HG03521 (cell line): ENCODE measurements around the gene G6PC3.
A peak's percentile ranks its signal among the peaks of the same experiment; 100 is the strongest.
"Not testable (repeated sequence)": the region's sequence is repeated elsewhere in the genome, so short reads cannot be mapped to it uniquely, and the experiment has no call there.

Source experiments
- ATAC-seq: cut with Tn5 transposase; IDR thresholded peaks from one replicate; pipeline ENCODE4 v1.9.1; 2021; ENCODE audit warnings: mild to moderate bottlenecking, moderate library complexity; ENCODE audit not compliant: unreplicated experiment

G6PC3 gene

GRCh38 chr17:44070455-44071197 lies at the start of gene G6PC3:
Gene G6PC3, plus strand, starts transcription at chr17:44070735. Its CDS starts 231 bp downstream, at chr17:44070966.
- peak; percentile 69 for ATAC-seq

GRCh38 chr17:44021227-44021626 lies 49.3 kb upstream of the G6PC3 start:
- not testable (repeated sequence) for ATAC-seq

GRCh38 chr17:44022246-44022645 lies 48.3 kb upstream of the G6PC3 start:
- no peak for ATAC-seq

GRCh38 chr17:44023545-44024270 lies 46.8 kb upstream of the G6PC3 start:
- ATAC-seq = no peak

GRCh38 chr17:44024271-44024663 lies 46.3 kb upstream of the G6PC3 start:
- ATAC-seq = no peak

- ATAC-seq = no peak
Measured at GRCh38 chr17:44024853-44025252, 45.7 kb upstream of the G6PC3 start.

GRCh38 chr17:44029736-44030135 lies 40.8 kb upstream of the G6PC3 start:
- ATAC-seq = no peak

GRCh38 chr17:44030482-44030881 lies 40.1 kb upstream of the G6PC3 start:
- no peak for ATAC-seq

- no peak for ATAC-seq
Measured at GRCh38 chr17:44033861-44034408, 36.6 kb upstream of the G6PC3 start.

- ATAC-seq = not testable (repeated sequence)
Measured at GRCh38 chr17:44034688-44035087, 35.8 kb upstream of the G6PC3 start.

GRCh38 chr17:44037471-44037870 lies 33.1 kb upstream of the G6PC3 start:
- no peak for ATAC-seq

GRCh38 chr17:44038604-44039011 lies 31.9 kb upstream of the G6PC3 start:
- no peak for ATAC-seq

GRCh38 chr17:44039829-44040635 lies 30.5 kb upstream of the G6PC3 start:
- no peak for ATAC-seq

GRCh38 chr17:44043272-44043696 lies 27.3 kb upstream of the G6PC3 start:
- no peak for ATAC-seq

- no peak for ATAC-seq
Measured at GRCh38 chr17:44044071-44044470, 26.5 kb upstream of the G6PC3 start.

- no peak for ATAC-seq
Measured at GRCh38 chr17:44045486-44045885, 25.0 kb upstream of the G6PC3 start.

GRCh38 chr17:44046893-44047292 lies 23.6 kb upstream of the G6PC3 start:
- not testable (repeated sequence) for ATAC-seq

GRCh38 chr17:44049294-44050060 lies 21.1 kb upstream of the G6PC3 start:
- ATAC-seq = no peak

GRCh38 chr17:44053125-44053872 lies 17.2 kb upstream of the G6PC3 start:
- no peak for ATAC-seq
